ENCODE measurements around the gene CCDC88C. TPM values are rescaled to one million over a fixed set of nuclear protein-coding genes. Genes with fewer than 3 reads are reported as not detected.

CCDC88C gene
- total and polyA plus RNA-seq, 2 experiments from 2014 or later, result 23.6 to 60.7 TPM

GRCh38 chr14:91244501-91244901 lies 173.1 kb downstream of the CCDC88C start, which contains the start of gene GPR68:
Gene GPR68, minus strand, starts transcription at chr14:91244704. Its CDS starts 9,654 bp downstream, at chr14:91235050.
- H3K4me3 Mint-ChIP-seq, result no peak within 1 kb of the TSS
- no peaks in the 10 kb centered on the region; the same call in 2 of the 3 replicates for H3K36me3 Mint-ChIP-seq (ENCODE audit: low read depth)
- Histone ChIP-seq H3K4me1 (ENCODE audit: insufficient read depth) (no peaks in the 10 kb centered on the region), H4K20me1 (replicated peaks; ENCODE audit: insufficient read depth) (no peaks in the 10 kb centered on the region), H3K27ac (ENCODE audit: low read depth) (no peak within 1 kb of the TSS), H3F3A (replicated peaks; ENCODE audit: low read depth) (no peaks in the 10 kb centered on the region), H3K4me2 (no peak within 1 kb of the TSS), H3K36me3 (ENCODE audit: insufficient read depth) (no peaks in the 10 kb centered on the region), H2AFZ (0 out of 2 replicates have a peak within 1 kb of the TSS, but pooled peaks have one; percentile 63), H3K79me2 (replicated peaks; ENCODE audit: insufficient read depth) (no peaks in the 10 kb centered on the region), H3K4me3 (no peak within 1 kb of the TSS), H3K27me3 (ENCODE audit: insufficient read depth) (no peaks in the 10 kb centered on the region), H3K9me2 (ENCODE audit: insufficient read depth) (no peaks in the 10 kb centered on the region)
- DNase-seq (ENCODE audit: low spot score) (peak; percentile 61), ATAC-seq (peak; percentile 91)
- no peak within 1 kb of the TSS for H3K27ac Mint-ChIP-seq
- peaks cover 3% of the 10 kb centered on the region; the same call in 1 of the 3 replicates for H3K9me3 Mint-ChIP-seq
- TF ChIP-seq REST (IDR thresholded peaks at IDR 0.05; ENCODE audit: unreplicated experiment), result no peak
- TF ChIP-seq ETS1 (IDR thresholded peaks at IDR 0.05), result no peak
- no peak for TF ChIP-seq NANOG (IDR thresholded peaks at IDR 0.05; ENCODE audit: borderline replicate concordance)
- TF ChIP-seq CTCF (conservative IDR thresholded peaks at IDR 0.05; ENCODE audit: low read depth in 2 of 2), result no peak
- no peak for TF ChIP-seq JUNB (IDR thresholded peaks at IDR 0.05; ENCODE audit: unreplicated experiment)
- TF ChIP-seq EZH2phosphoT487 (IDR thresholded peaks at IDR 0.05; ENCODE audit: unreplicated experiment), result no peak
- TF ChIP-seq ZNF462 (CRISPR knock-in tag; IDR thresholded peaks at IDR 0.05), result no peak
- no peak for TF ChIP-seq ZNF331 (CRISPR knock-in tag; IDR thresholded peaks at IDR 0.05; ENCODE audit: low read depth)
- no peak for TF ChIP-seq CREB1 (CRISPR knock-in tag; IDR thresholded peaks at IDR 0.05; ENCODE audit: low read depth)
- no peak for TF ChIP-seq STAT1 (IDR thresholded peaks at IDR 0.05; ENCODE audit: unreplicated experiment)
- TF ChIP-seq ZNF114 (CRISPR knock-in tag; IDR thresholded peaks at IDR 0.05), result no peak
- H3K27me3 Mint-ChIP-seq (ENCODE audit: insufficient read depth, low read depth, poor library complexity), result peaks cover 4% of the 10 kb centered on the region
- H3K4me1 Mint-ChIP-seq, result peaks cover 15% of the 10 kb centered on the region
